Measurements from ENCODE around the gene NSMF.

GRCh38 chr9:137404961-137405567 lies 54.1 kb downstream of the NSMF start:
- no peak for TF ChIP-seq CTCF (conservative IDR thresholded peaks at IDR 0.05; ENCODE audit: low read depth, low read length)
- TF ChIP-seq MAZ (IDR thresholded peaks at IDR 0.05; ENCODE audit: borderline replicate concordance, low read depth, low read length): no peak
- TF ChIP-seq RFX5 (IDR thresholded peaks at IDR 0.05; ENCODE audit: low read depth, low read length): no peak
- TF ChIP-seq POLR2A (IDR thresholded peaks at IDR 0.05; ENCODE audit: low read depth, low read length): no peak
- TF ChIP-seq MAFK (IDR thresholded peaks at IDR 0.05; ENCODE audit: low read depth, low read length): no peak
- TF ChIP-seq RAD21 (IDR thresholded peaks at IDR 0.05; ENCODE audit: low read length): no peak
- TF ChIP-seq MXI1 (IDR thresholded peaks at IDR 0.05; ENCODE audit: borderline replicate concordance, low read depth, low read length): no peak

Data from IMR-90 (cell line).